ENCODE data around the gene TAX1BP1. TPM values are rescaled to one million over a fixed set of nuclear protein-coding genes. Genes with fewer than 3 reads are reported as not detected.

TAX1BP1 gene
- total and polyA plus RNA-seq, 2 experiments from 2014 or later = 56.5 to 87.9 TPM

- Histone ChIP-seq H3K4me1 (ENCODE audit: insufficient read depth) (no peaks in the 10 kb centered on the region), H3K36me3 (ENCODE audit: insufficient read depth) (no peaks in the 10 kb centered on the region), H3K27ac (ENCODE audit: low read depth) (no peak overlapping the region), H3K9me2 (ENCODE audit: insufficient read depth) (no peaks in the 10 kb centered on the region), H3K79me2 (replicated peaks; ENCODE audit: insufficient read depth) (peaks cover 13% of the 10 kb centered on the region; the same call in 1 of the 2 replicates), H4K20me1 (replicated peaks; ENCODE audit: insufficient read depth) (peaks cover 3% of the 10 kb centered on the region; the same call in 1 of the 2 replicates), H2AFZ (no peak overlapping the region), H3F3A (replicated peaks; ENCODE audit: low read depth) (no peaks in the 10 kb centered on the region), H3K27me3 (ENCODE audit: insufficient read depth) (no peaks in the 10 kb centered on the region), H3K4me3 (no peak overlapping the region), H3K4me2 (no peak overlapping the region)
- TF ChIP-seq STAT1 (IDR thresholded peaks at IDR 0.05; ENCODE audit: unreplicated experiment) = no peak
- TF ChIP-seq EZH2phosphoT487 (IDR thresholded peaks at IDR 0.05; ENCODE audit: unreplicated experiment) = no peak
- no peak for TF ChIP-seq NANOG (IDR thresholded peaks at IDR 0.05; ENCODE audit: borderline replicate concordance)
- TF ChIP-seq ZNF331 (CRISPR knock-in tag; IDR thresholded peaks at IDR 0.05; ENCODE audit: low read depth) = no peak
- TF ChIP-seq JUNB (IDR thresholded peaks at IDR 0.05; ENCODE audit: unreplicated experiment) = no peak
- TF ChIP-seq CTCF (conservative IDR thresholded peaks at IDR 0.05; ENCODE audit: low read depth in 2 of 2) = no peak
- TF ChIP-seq REST (IDR thresholded peaks at IDR 0.05; ENCODE audit: unreplicated experiment) = no peak
- TF ChIP-seq ETS1 (IDR thresholded peaks at IDR 0.05) = no peak
- no peak for TF ChIP-seq CREB1 (CRISPR knock-in tag; IDR thresholded peaks at IDR 0.05; ENCODE audit: low read depth)
- TF ChIP-seq EZH2 (IDR thresholded peaks at IDR 0.05; ENCODE audit: low read depth, unreplicated experiment) = no peak
- no peak for TF ChIP-seq ZNF114 (CRISPR knock-in tag; IDR thresholded peaks at IDR 0.05)
- no peak for TF ChIP-seq POLR2AphosphoS5 (IDR thresholded peaks at IDR 0.05; ENCODE audit: low read depth)
- no peak for TF ChIP-seq ZNF462 (CRISPR knock-in tag; IDR thresholded peaks at IDR 0.05)
- no peak overlapping the region for H3K4me3 Mint-ChIP-seq
- peaks cover 6% of the 10 kb centered on the region; the same call in 2 of the 3 replicates for H3K4me1 Mint-ChIP-seq
- H3K27ac Mint-ChIP-seq = no peak overlapping the region
- peaks cover under 1% of the 10 kb centered on the region; the same call in 1 of the 3 replicates for H3K36me3 Mint-ChIP-seq (ENCODE audit: low read depth)
- no peaks in the 10 kb centered on the region for H3K27me3 Mint-ChIP-seq (ENCODE audit: insufficient read depth, low read depth, poor library complexity)
- DNase-seq (ENCODE audit: low spot score) = no peak
- no peak for ATAC-seq
- H3K9me3 Mint-ChIP-seq = no peaks in the 10 kb centered on the region
These were observed 39.9 kb downstream of the TAX1BP1 start for GRCh38 chr7:27779873-27780272.
